Panc1 (cell line): ENCODE data around the gene NPLOC4.

Experiments used
- POLR2AphosphoS5 ChIP-seq: IDR thresholded peaks from 2 replicates; pipeline ENCODE4 v1.6.1; 2012; ENCODE audit warnings: mild to moderate bottlenecking, low read depth, low read length, moderate library complexity
- TCF7L2 ChIP-seq: IDR thresholded peaks from 2 replicates; pipeline ENCODE4 v1.6.1; 2011; ENCODE audit warnings: mild to moderate bottlenecking, low read depth, low read length, inconsistent platforms
- TF ChIP-seq, protein P1 (sequence below): fragments of 450-650 bp; IDR thresholded peaks from 2 replicates; pipeline ENCODE4 v1.5.1; 2017; ENCODE audit warnings: mild to moderate bottlenecking
- TF ChIP-seq, protein P2 (sequence below), 2 experiments: IDR thresholded peaks; 2 replicates each; pipeline ENCODE4 v1.6.1; 2011 to 2012; ENCODE audit warnings: low read depth in 2 of 2, control low read depth in 1 of 2, low read length in 1 of 2, mild to moderate bottlenecking in 1 of 2, moderate library complexity in 1 of 2; ENCODE audit not compliant: insufficient read depth in 1 of 2

GRCh38 chr17:81581758-81582157 lies 55.2 kb downstream of the NPLOC4 start:
- TF ChIP-seq, protein P1, sequence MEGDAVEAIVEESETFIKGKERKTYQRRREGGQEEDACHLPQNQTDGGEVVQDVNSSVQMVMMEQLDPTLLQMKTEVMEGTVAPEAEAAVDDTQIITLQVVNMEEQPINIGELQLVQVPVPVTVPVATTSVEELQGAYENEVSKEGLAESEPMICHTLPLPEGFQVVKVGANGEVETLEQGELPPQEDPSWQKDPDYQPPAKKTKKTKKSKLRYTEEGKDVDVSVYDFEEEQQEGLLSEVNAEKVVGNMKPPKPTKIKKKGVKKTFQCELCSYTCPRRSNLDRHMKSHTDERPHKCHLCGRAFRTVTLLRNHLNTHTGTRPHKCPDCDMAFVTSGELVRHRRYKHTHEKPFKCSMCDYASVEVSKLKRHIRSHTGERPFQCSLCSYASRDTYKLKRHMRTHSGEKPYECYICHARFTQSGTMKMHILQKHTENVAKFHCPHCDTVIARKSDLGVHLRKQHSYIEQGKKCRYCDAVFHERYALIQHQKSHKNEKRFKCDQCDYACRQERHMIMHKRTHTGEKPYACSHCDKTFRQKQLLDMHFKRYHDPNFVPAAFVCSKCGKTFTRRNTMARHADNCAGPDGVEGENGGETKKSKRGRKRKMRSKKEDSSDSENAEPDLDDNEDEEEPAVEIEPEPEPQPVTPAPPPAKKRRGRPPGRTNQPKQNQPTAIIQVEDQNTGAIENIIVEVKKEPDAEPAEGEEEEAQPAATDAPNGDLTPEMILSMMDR = no peak
- no peak for TF ChIP-seq POLR2AphosphoS5
- TF ChIP-seq, protein P2, sequence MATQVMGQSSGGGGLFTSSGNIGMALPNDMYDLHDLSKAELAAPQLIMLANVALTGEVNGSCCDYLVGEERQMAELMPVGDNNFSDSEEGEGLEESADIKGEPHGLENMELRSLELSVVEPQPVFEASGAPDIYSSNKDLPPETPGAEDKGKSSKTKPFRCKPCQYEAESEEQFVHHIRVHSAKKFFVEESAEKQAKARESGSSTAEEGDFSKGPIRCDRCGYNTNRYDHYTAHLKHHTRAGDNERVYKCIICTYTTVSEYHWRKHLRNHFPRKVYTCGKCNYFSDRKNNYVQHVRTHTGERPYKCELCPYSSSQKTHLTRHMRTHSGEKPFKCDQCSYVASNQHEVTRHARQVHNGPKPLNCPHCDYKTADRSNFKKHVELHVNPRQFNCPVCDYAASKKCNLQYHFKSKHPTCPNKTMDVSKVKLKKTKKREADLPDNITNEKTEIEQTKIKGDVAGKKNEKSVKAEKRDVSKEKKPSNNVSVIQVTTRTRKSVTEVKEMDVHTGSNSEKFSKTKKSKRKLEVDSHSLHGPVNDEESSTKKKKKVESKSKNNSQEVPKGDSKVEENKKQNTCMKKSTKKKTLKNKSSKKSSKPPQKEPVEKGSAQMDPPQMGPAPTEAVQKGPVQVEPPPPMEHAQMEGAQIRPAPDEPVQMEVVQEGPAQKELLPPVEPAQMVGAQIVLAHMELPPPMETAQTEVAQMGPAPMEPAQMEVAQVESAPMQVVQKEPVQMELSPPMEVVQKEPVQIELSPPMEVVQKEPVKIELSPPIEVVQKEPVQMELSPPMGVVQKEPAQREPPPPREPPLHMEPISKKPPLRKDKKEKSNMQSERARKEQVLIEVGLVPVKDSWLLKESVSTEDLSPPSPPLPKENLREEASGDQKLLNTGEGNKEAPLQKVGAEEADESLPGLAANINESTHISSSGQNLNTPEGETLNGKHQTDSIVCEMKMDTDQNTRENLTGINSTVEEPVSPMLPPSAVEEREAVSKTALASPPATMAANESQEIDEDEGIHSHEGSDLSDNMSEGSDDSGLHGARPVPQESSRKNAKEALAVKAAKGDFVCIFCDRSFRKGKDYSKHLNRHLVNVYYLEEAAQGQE (IDR thresholded peaks at IDR 0.05; ENCODE audit: insufficient read depth in 1 of 2, low read depth in 2 of 2, low read length in 1 of 2) = no peak
- TF ChIP-seq TCF7L2 = no peak
